Thyroid gland (tissue), 4 donors: ENCODE data around the gene EXOC4.

Experiments
- POLR2A ChIP-seq, 2 donors: fragments of 450-650 bp; IDR thresholded peaks; one replicate each; pipeline ENCODE4 v1.6.1; 2017; ENCODE audit warnings: antibody characterized with exemption in 2 of 2, mild to moderate bottlenecking in 2 of 2, moderate library complexity in 1 of 2
- TF ChIP-seq, protein P1 (sequence below), 6 experiments: fragments of 200-600 bp in 3 of 6; fragments of 450-650 bp in 3 of 6; sonication (generic) in 3 of 6; IDR thresholded peaks; one replicate each; pipeline ENCODE4 v1.5.1; 2016 to 2019; ENCODE audit warnings: antibody characterized with exemption in 6 of 6, mild to moderate bottlenecking in 2 of 6, inconsistent platforms in 1 of 6, moderate library complexity in 1 of 6

DNA sequence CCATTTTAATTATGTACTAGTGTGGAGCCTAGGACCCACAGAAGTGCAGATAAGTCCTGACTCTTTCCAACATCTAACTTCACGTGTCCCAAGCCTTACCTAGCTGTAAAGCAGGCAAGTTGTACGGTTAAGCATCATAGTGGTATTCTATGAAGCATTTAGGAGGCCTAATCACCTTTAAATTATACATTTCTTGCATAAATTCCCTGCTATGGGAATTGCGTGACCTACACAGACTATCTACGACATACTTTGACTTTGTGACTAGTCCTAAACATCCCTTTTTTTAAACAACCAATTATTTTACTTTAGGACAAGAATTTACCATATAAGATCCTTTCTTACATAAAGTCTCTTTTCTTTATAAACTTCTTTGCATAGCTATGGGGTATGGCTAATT lies 836.6 kb downstream of the EXOC4 start:
- TF ChIP-seq, protein P1, sequence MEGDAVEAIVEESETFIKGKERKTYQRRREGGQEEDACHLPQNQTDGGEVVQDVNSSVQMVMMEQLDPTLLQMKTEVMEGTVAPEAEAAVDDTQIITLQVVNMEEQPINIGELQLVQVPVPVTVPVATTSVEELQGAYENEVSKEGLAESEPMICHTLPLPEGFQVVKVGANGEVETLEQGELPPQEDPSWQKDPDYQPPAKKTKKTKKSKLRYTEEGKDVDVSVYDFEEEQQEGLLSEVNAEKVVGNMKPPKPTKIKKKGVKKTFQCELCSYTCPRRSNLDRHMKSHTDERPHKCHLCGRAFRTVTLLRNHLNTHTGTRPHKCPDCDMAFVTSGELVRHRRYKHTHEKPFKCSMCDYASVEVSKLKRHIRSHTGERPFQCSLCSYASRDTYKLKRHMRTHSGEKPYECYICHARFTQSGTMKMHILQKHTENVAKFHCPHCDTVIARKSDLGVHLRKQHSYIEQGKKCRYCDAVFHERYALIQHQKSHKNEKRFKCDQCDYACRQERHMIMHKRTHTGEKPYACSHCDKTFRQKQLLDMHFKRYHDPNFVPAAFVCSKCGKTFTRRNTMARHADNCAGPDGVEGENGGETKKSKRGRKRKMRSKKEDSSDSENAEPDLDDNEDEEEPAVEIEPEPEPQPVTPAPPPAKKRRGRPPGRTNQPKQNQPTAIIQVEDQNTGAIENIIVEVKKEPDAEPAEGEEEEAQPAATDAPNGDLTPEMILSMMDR (IDR thresholded peaks at IDR 0.05): no peak
- TF ChIP-seq POLR2A (IDR thresholded peaks at IDR 0.05): no peak
